WI38 (cell line): Measurements from ENCODE around the gene DNAJC6.

Source experiments
- H3K4me3 ChIP-seq: 2 replicates; pipeline ENCODE4 v1.5.1; 2011; ENCODE audit warnings: low read depth, mild to moderate bottlenecking, control low read depth, low read length
- CTCF ChIP-seq: IDR thresholded peaks from 2 replicates; pipeline ENCODE4 v1.5.1; 2012; ENCODE audit warnings: low read depth, mild to moderate bottlenecking, control low read depth, low read length

The DNAJC6 gene

DNA sequence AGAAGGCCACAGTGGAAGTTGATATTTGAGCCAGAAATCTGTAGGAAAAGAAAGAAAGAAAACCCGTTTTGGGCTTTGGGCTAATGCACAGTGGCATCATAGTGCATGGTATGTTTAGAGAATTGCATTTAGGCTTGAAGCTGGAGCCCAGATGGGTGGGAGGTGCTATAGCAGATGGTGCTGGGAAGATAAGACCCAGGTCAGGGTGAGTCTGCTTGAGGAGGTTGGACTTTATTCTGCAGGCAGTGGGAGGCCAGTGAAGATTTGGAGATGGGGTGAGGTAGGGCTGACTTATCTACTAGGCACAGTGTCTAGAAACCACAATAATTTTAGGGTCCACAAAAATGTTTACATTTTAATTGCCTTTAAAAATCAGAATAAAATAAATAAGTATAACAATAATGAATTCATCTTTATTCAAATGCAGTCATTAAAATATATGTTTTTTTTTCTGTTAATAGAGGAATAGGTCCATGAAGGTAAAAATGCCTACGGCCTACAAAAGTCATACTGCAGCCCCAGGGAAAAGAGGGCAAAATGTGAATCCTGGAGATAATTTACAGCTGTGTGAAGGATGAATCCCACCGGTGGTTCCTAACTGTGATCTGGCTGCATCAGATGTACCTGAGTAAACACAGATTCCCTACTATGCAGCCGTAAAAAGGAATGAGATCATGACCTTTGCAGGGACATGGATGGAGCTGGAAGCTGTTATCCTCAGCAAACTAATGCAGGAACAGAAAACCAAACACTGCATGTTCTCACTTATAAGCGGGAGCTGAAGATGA is 8.7 kb downstream of the DNAJC6 start:
- no peak for TF ChIP-seq CTCF
- no peak overlapping the region for H3K4me3 ChIP-seq

DNA sequence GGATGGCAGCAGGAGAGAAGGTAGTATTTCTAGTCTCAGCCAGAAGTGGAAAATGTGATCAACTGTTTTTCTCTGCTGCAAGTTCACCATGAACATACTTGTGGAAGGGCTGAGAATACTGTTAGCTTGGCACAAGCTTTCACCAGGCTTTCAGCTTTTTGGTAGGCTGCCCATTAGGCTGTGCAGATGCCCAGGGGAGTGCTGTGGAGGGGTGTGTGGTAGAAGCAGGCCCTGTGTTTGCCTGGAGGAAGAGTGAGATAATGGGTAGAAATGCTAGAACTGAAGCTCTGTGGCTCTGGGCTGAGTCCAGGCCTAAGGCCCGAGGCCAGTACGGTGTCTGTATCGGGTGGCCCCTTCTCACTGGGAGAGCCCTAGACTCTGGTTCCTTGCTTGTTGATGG is 9.8 kb downstream of the DNAJC6 start:
- no peak for TF ChIP-seq CTCF
- H3K4me3 ChIP-seq: no peak overlapping the region

DNA sequence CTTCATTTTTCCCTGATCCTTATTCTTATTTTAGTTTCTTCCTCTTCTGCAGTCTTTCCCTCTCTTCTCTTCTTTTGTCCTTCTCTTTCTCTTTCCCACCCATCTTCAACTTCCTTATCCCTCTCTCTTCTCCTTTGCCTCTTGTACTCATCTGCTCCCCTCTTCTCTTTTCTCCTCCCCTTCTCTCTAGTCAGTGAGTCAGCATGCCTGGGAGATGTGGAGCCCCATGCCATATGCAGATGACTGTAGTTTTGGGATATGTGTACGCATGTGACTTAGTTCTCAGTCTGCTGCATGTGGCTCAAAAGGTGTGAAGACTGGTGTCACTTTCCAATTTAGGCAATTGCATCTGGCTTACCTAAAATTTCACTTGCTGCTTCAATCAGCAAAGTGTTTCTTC is 10.4 kb downstream of the DNAJC6 start:
- no peak for TF ChIP-seq CTCF
- H3K4me3 ChIP-seq: no peak overlapping the region

- no peak for TF ChIP-seq CTCF
- no peak overlapping the region for H3K4me3 ChIP-seq
Measured at GRCh38 chr1:65321879-65322278, 12.5 kb downstream of the DNAJC6 start.

DNA sequence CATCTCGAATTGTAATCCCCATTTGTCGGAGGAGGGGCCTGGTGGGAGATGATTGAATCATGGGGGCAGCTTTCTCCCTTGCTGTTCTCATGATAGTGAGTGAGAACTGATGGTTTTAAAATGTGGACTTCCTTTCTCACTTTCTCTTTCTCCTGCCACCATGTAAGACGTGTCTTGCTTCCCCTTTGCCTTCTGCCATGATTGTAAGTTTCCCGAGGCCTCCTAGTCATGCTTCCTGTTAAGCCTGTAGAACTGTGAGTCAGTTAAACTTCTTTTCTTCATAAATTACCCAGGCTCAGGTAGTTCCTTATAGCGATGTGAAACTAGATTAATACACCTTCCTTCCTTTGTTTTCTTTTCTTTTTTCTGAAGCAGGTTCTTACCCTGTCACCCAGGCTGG is 13.9 kb downstream of the DNAJC6 start:
- no peak overlapping the region for H3K4me3 ChIP-seq
- TF ChIP-seq CTCF: no peak

- no peak for TF ChIP-seq CTCF
- H3K4me3 ChIP-seq: no peak overlapping the region
Measured at GRCh38 chr1:65330021-65330420, 20.7 kb downstream of the DNAJC6 start.

DNA sequence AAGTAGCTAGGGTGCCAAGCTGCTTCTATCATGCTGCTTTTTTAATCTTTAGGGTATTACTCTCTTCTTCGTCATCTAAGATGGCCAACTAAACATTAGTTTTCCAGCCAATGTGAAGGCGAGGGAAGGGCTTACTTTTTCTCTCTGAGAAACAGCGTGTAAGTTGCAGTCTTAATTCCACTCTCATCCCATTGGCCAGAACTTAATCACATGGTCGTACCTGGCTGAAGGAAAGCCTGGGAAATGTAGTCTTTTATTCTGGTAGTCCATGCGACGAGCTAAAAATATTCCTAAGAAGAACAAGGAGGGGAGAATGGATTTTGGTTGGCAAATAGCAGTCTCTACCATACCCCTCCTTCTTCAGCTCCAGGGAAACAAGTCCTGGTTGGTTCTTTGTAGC is 21.5 kb downstream of the DNAJC6 start:
- no peak for TF ChIP-seq CTCF
- H3K4me3 ChIP-seq: no peak overlapping the region
